GM12875 (cell line): ENCODE results near the gene ZDHHC14.
"Not testable (repeated sequence)": the region's sequence is repeated elsewhere in the genome, so short reads cannot be mapped to it uniquely, and the experiment has no call there.

Source experiments
- H3K4me3 ChIP-seq: one replicate; pipeline ENCODE4 v1.5.1; 2011; ENCODE audit warnings: low read depth, low read length, control low read depth
- TF ChIP-seq, protein P1 (sequence below): IDR thresholded peaks from 2 replicates; pipeline ENCODE4 v1.5.1; 2011; ENCODE audit warnings: low read depth, mild to moderate bottlenecking, control low read depth, inconsistent platforms, low read length, moderate library complexity, borderline replicate concordance; ENCODE audit not compliant: insufficient read depth

Gene ZDHHC14

GRCh38 chr6:157379656-157380457, 1.1 kb upstream of the ZDHHC14 start:
- TF ChIP-seq, protein P1, sequence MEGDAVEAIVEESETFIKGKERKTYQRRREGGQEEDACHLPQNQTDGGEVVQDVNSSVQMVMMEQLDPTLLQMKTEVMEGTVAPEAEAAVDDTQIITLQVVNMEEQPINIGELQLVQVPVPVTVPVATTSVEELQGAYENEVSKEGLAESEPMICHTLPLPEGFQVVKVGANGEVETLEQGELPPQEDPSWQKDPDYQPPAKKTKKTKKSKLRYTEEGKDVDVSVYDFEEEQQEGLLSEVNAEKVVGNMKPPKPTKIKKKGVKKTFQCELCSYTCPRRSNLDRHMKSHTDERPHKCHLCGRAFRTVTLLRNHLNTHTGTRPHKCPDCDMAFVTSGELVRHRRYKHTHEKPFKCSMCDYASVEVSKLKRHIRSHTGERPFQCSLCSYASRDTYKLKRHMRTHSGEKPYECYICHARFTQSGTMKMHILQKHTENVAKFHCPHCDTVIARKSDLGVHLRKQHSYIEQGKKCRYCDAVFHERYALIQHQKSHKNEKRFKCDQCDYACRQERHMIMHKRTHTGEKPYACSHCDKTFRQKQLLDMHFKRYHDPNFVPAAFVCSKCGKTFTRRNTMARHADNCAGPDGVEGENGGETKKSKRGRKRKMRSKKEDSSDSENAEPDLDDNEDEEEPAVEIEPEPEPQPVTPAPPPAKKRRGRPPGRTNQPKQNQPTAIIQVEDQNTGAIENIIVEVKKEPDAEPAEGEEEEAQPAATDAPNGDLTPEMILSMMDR, result no peak
- peak overlapping the region; percentile 74 for H3K4me3 ChIP-seq

DNA sequence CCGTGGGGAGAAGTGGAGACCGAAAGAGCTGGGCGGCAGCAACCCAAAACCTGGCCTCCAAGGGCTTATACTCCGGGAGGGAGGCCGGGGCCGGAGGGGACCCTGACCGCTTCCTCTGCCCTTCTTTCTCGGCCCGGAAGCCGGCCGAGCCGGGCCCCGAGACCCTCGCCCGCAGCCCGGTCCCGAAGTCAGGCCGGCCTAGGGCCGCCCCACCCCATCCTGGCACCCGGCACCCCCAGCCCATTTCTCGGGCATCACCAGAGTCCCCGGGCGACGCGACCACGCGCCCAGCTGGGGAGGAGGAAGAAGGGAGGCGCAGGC, 572 bp upstream of the ZDHHC14 start:
- peak overlapping the region; percentile 74 for H3K4me3 ChIP-seq
- TF ChIP-seq, protein P1, result no peak

DNA sequence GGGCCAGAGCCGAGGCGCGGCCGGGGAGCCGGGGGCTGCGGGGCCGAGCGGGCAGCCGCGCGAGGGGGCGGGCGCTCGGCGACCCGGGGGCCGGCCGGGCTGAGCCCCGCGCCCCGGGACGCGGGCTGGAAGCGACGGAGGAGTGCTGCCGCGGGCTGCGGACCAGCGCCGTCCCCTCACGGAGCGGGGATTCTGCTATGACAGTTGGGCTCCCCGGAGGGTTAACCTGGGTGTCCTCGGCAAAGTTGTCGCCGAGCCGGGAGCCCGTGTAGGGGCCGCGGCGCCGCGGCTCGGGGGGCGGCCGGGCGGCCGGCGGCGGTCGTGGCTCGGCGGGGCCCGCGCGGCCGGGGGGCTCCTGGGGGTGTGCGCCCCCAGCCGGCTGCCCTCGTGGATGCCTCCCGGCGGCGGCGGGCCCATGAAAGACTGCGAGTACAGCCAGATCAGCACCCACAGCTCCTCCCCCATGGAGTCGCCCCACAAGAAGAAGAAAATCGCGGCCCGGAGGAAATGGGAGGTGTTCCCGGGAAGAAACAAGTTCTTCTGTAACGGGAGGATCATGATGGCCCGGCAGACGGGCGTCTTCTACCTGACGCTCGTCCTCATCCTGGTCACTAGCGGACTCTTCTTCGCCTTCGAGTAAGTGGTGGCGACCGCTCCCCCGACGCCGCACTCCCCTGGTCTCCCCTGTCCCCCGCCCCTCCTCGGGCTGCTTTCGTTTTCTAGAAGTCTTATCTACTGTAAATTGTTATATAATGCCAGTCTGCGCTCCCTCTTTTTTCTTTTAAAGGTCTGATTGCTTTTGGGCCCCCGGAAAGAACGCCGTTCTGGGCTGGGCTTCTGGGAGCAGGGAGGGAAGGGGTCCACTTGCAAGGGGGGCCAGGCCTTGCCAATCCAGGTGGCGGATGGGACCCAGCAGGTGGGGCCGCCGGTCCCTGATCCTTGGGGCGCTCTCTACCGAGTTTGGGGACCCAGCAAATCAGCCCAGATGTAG, 936 bp downstream of the ZDHHC14 start:
- H3K4me3 ChIP-seq, result no peak overlapping the region
- TF ChIP-seq, protein P1, result no peak

GRCh38 chr6:157382821-157383220, 1.8 kb downstream of the ZDHHC14 start:
- TF ChIP-seq, protein P1, result no peak
- no peak overlapping the region for H3K4me3 ChIP-seq

- TF ChIP-seq, protein P1, result no peak
- H3K4me3 ChIP-seq, result no peak overlapping the region
Observed at GRCh38 chr6:157383471-157383870, 2.5 kb downstream of the ZDHHC14 start.

- H3K4me3 ChIP-seq, result not testable (repeated sequence)
Observed at GRCh38 chr6:157384962-157385361, 4.0 kb downstream of the ZDHHC14 start.

- H3K4me3 ChIP-seq, result no peak overlapping the region
- TF ChIP-seq, protein P1, result no peak
Observed at GRCh38 chr6:157385482-157385881, 4.5 kb downstream of the ZDHHC14 start.
